ENCODE results near the gene FAM13A.

GRCh38 chr4:88812420-88812819, 244.6 kb downstream of the FAM13A start:
- TF ChIP-seq CTCF (IDR thresholded peaks at IDR 0.05) = no peak
- TF ChIP-seq POLR2A (IDR thresholded peaks at IDR 0.05) = no peak
